ENCODE measurements around the gene CD276. TPM values are rescaled to one million over a fixed set of nuclear protein-coding genes. Genes with fewer than 3 reads are reported as not detected.

The CD276 gene
- total RNA-seq, 2 experiments from 2014 or later = 1.6 to 2.1 TPM

- no peak for DNase-seq
- H3K36me3 Mint-ChIP-seq = no peaks in the 10 kb centered on the region
- no peaks in the 10 kb centered on the region for H3K9me3 Mint-ChIP-seq
- no peak overlapping the region for H3K4me3 Mint-ChIP-seq
- H3K27me3 Mint-ChIP-seq = peaks cover 56% of the 10 kb centered on the region
- H3K4me1 Mint-ChIP-seq = peaks cover 13% of the 10 kb centered on the region
- H3K27ac Mint-ChIP-seq = no peak overlapping the region
Observed at GRCh38 chr15:73679964-73680363, 4.2 kb upstream of the CD276 start.

- H3K9me3 Mint-ChIP-seq = no peaks in the 10 kb centered on the region
- H3K4me1 Mint-ChIP-seq = peaks cover 16% of the 10 kb centered on the region
- H3K27me3 Mint-ChIP-seq = peaks cover 62% of the 10 kb centered on the region
- no peak overlapping the region for H3K4me3 Mint-ChIP-seq
- no peak for DNase-seq
- no peak overlapping the region for H3K27ac Mint-ChIP-seq
- H3K36me3 Mint-ChIP-seq = no peaks in the 10 kb centered on the region
Observed at GRCh38 chr15:73680549-73680948, 3.6 kb upstream of the CD276 start.

GRCh38 chr15:73681063-73681462 is 3.1 kb upstream of the CD276 start:
- Mint-ChIP-seq H3K4me3 (no peak overlapping the region), H3K9me3 (no peaks in the 10 kb centered on the region), H3K4me1 (peaks cover 16% of the 10 kb centered on the region), H3K27me3 (peaks cover 67% of the 10 kb centered on the region), H3K27ac (no peak overlapping the region), H3K36me3 (no peaks in the 10 kb centered on the region)
- no peak for DNase-seq

- no peak overlapping the region for H3K4me3 Mint-ChIP-seq
- H3K27me3 Mint-ChIP-seq = peaks cover 77% of the 10 kb centered on the region
- no peak overlapping the region for H3K27ac Mint-ChIP-seq
- no peaks in the 10 kb centered on the region for H3K36me3 Mint-ChIP-seq
- no peaks in the 10 kb centered on the region for H3K9me3 Mint-ChIP-seq
- H3K4me1 Mint-ChIP-seq = peaks cover 16% of the 10 kb centered on the region
- DNase-seq = no peak
Observed at GRCh38 chr15:73681856-73682599, 2.2 kb upstream of the CD276 start.

- no peak overlapping the region for H3K27ac Mint-ChIP-seq
- H3K4me1 Mint-ChIP-seq = peaks cover 16% of the 10 kb centered on the region
- H3K27me3 Mint-ChIP-seq = peaks cover 80% of the 10 kb centered on the region
- no peaks in the 10 kb centered on the region for H3K36me3 Mint-ChIP-seq
- no peak overlapping the region for H3K4me3 Mint-ChIP-seq
- no peak for DNase-seq
- no peaks in the 10 kb centered on the region for H3K9me3 Mint-ChIP-seq
Observed at GRCh38 chr15:73682600-73683090, 1.5 kb upstream of the CD276 start.

- peak overlapping the region; percentile 72 for H3K4me3 Mint-ChIP-seq
Observed at GRCh38 chr15:73683257-73683776, 866 bp upstream of the CD276 start.

GRCh38 chr15:73684581-73685455 is 635 bp downstream of the CD276 start:
- Mint-ChIP-seq H3K4me1 (peaks cover 16% of the 10 kb centered on the region), H3K9me3 (no peaks in the 10 kb centered on the region), H3K36me3 (no peaks in the 10 kb centered on the region), H3K27me3 (peaks cover 75% of the 10 kb centered on the region), H3K27ac (no peak overlapping the region), H3K4me3 (peak overlapping the region; percentile 59)
- no peak for DNase-seq

More at GRCh38 chr15:73683257-73683776, 866 bp upstream of the CD276 start:
- Mint-ChIP-seq H3K4me1 (peaks cover 16% of the 10 kb centered on the region), H3K9me3 (no peaks in the 10 kb centered on the region), H3K36me3 (no peaks in the 10 kb centered on the region), H3K27ac (no peak overlapping the region), H3K27me3 (peaks cover 83% of the 10 kb centered on the region)
- DNase-seq = no peak

GRCh38 chr15:73685981-73686380 is 1.8 kb downstream of the CD276 start:
- no peak for DNase-seq
- H3K9me3 Mint-ChIP-seq = no peaks in the 10 kb centered on the region
- peaks cover 16% of the 10 kb centered on the region for H3K4me1 Mint-ChIP-seq
- peaks cover 67% of the 10 kb centered on the region for H3K27me3 Mint-ChIP-seq
- H3K27ac Mint-ChIP-seq = no peak overlapping the region
- H3K4me3 Mint-ChIP-seq = no peak overlapping the region
- H3K36me3 Mint-ChIP-seq = no peaks in the 10 kb centered on the region

GRCh38 chr15:73686781-73687256 is 2.6 kb downstream of the CD276 start:
- H3K36me3 Mint-ChIP-seq = no peaks in the 10 kb centered on the region

GRCh38 chr15:73687351-73687750 is 3.2 kb downstream of the CD276 start:
- H3K27ac Mint-ChIP-seq = no peak overlapping the region
- DNase-seq = no peak
- H3K36me3 Mint-ChIP-seq = no peaks in the 10 kb centered on the region
- H3K9me3 Mint-ChIP-seq = no peaks in the 10 kb centered on the region
- H3K27me3 Mint-ChIP-seq = peaks cover 54% of the 10 kb centered on the region
- no peak overlapping the region for H3K4me3 Mint-ChIP-seq
- H3K4me1 Mint-ChIP-seq = peaks cover 10% of the 10 kb centered on the region

More at GRCh38 chr15:73686781-73687256, 2.6 kb downstream of the CD276 start:
- H3K4me3 Mint-ChIP-seq = no peak overlapping the region
- no peak overlapping the region for H3K27ac Mint-ChIP-seq
- peaks cover 11% of the 10 kb centered on the region for H3K4me1 Mint-ChIP-seq
- peaks cover 59% of the 10 kb centered on the region for H3K27me3 Mint-ChIP-seq
- no peaks in the 10 kb centered on the region for H3K9me3 Mint-ChIP-seq
- DNase-seq = no peak

- no peak for DNase-seq
- H3K4me1 Mint-ChIP-seq = peaks cover 8% of the 10 kb centered on the region
- no peak overlapping the region for H3K4me3 Mint-ChIP-seq
- peaks cover 51% of the 10 kb centered on the region for H3K27me3 Mint-ChIP-seq
- H3K36me3 Mint-ChIP-seq = no peaks in the 10 kb centered on the region
- no peaks in the 10 kb centered on the region for H3K9me3 Mint-ChIP-seq
- H3K27ac Mint-ChIP-seq = no peak overlapping the region
Observed at GRCh38 chr15:73688455-73688854, 4.3 kb downstream of the CD276 start.

GRCh38 chr15:73691396-73691795 is 7.2 kb downstream of the CD276 start:
- DNase-seq = no peak
- Mint-ChIP-seq H3K4me3 (no peak overlapping the region), H3K27me3 (peaks cover 57% of the 10 kb centered on the region), H3K36me3 (no peaks in the 10 kb centered on the region), H3K27ac (no peak overlapping the region), H3K9me3 (no peaks in the 10 kb centered on the region), H3K4me1 (peaks cover 4% of the 10 kb centered on the region)

GRCh38 chr15:73694419-73694818 is 10.2 kb downstream of the CD276 start:
- H3K27me3 Mint-ChIP-seq = peaks cover 62% of the 10 kb centered on the region
- no peak overlapping the region for H3K4me3 Mint-ChIP-seq
- no peaks in the 10 kb centered on the region for H3K9me3 Mint-ChIP-seq
- no peak for DNase-seq
- H3K27ac Mint-ChIP-seq = no peak overlapping the region
- H3K4me1 Mint-ChIP-seq = peaks cover 19% of the 10 kb centered on the region
- no peaks in the 10 kb centered on the region for H3K36me3 Mint-ChIP-seq

- no peak overlapping the region for H3K4me3 Mint-ChIP-seq
- DNase-seq = no peak
- H3K27me3 Mint-ChIP-seq = peaks cover 74% of the 10 kb centered on the region
- H3K27ac Mint-ChIP-seq = no peak overlapping the region
- no peaks in the 10 kb centered on the region for H3K36me3 Mint-ChIP-seq
- H3K4me1 Mint-ChIP-seq = peaks cover 23% of the 10 kb centered on the region
- H3K9me3 Mint-ChIP-seq = no peaks in the 10 kb centered on the region
Observed at GRCh38 chr15:73695773-73696640, 11.8 kb downstream of the CD276 start.

All from activated naive CD8-positive, alpha-beta T cell treated with anti-CD3 and anti-CD28 coated beads for 36 hours (primary cell).